Trophoblast cell (in vitro differentiated cells and primary cell): ENCODE data around the gene NPAS1. TPM values are rescaled to one million over a fixed set of nuclear protein-coding genes. Genes with fewer than 3 reads are reported as not detected.

Experiments used
- DNase-seq, 2 donors: peaks; one replicate each; pipeline ENCODE4 v3.0.0-alpha.2; 2016
- H2AFZ ChIP-seq: 2 replicates; pipeline ENCODE4 v1.6.1; 2013; ENCODE audit warnings: low read length, moderate library complexity, mild to moderate bottlenecking; ENCODE audit not compliant: insufficient read depth, poor library complexity
- H2AK5ac ChIP-seq: 2 replicates; pipeline ENCODE4 v1.6.1; 2013; ENCODE audit warnings: mild to moderate bottlenecking, low read length
- H2BK120ac ChIP-seq: 2 replicates; pipeline ENCODE4 v1.6.1; 2013; ENCODE audit warnings: low read length, mild to moderate bottlenecking, moderate library complexity; ENCODE audit not compliant: insufficient read depth, poor library complexity
- H2BK12ac ChIP-seq: 2 replicates; pipeline ENCODE4 v1.6.1; 2013; ENCODE audit warnings: mild to moderate bottlenecking, low read length, moderate library complexity
- H2BK5ac ChIP-seq: 2 replicates; pipeline ENCODE4 v1.6.1; 2013; ENCODE audit warnings: low read length, low read depth, moderate library complexity, mild to moderate bottlenecking; ENCODE audit not compliant: poor library complexity
- H3K14ac ChIP-seq: 2 replicates; pipeline ENCODE4 v1.6.1; 2013; ENCODE audit warnings: mild to moderate bottlenecking, low read length
- H3K18ac ChIP-seq: 2 replicates; pipeline ENCODE4 v1.6.1; 2013; ENCODE audit warnings: mild to moderate bottlenecking, low read length
- H3K23ac ChIP-seq: 2 replicates; pipeline ENCODE4 v1.6.1; 2013; ENCODE audit warnings: low read length
- H3K27ac ChIP-seq: 2 replicates; pipeline ENCODE4 v1.5.1; 2013; ENCODE audit warnings: low read depth, mild to moderate bottlenecking, inconsistent platforms, low read length, moderate library complexity
- H3K27me3 ChIP-seq: 2 replicates; pipeline ENCODE4 v1.6.1; 2013; ENCODE audit warnings: inconsistent platforms, mild to moderate bottlenecking, low read length, moderate library complexity; ENCODE audit not compliant: insufficient read depth
- H3K36me3 ChIP-seq, 2 experiments: 1 replicate in 1 of 2; 2 replicates in 1 of 2; pipeline ENCODE4 v1.6.1; 2013; ENCODE audit warnings: low read length in 2 of 2, mild to moderate bottlenecking in 2 of 2, moderate library complexity in 1 of 2; ENCODE audit not compliant: insufficient read depth in 2 of 2, control insufficient read depth in 1 of 2
- H3K4ac ChIP-seq: 2 replicates; pipeline ENCODE4 v1.6.1; 2013; ENCODE audit warnings: low read depth, mild to moderate bottlenecking, low read length, moderate library complexity
- H3K4me1 ChIP-seq, 2 experiments: 1 replicate in 1 of 2; 2 replicates in 1 of 2; pipeline ENCODE4 v1.6.1; 2013; ENCODE audit warnings: low read length in 2 of 2, mild to moderate bottlenecking in 2 of 2, moderate library complexity in 1 of 2; ENCODE audit not compliant: insufficient read depth in 2 of 2, control insufficient read depth in 1 of 2
- H3K4me2 ChIP-seq: 2 replicates; pipeline ENCODE4 v1.6.1; 2013; ENCODE audit warnings: inconsistent platforms, mild to moderate bottlenecking, low read length, moderate library complexity
- H3K4me3 ChIP-seq: 2 replicates; pipeline ENCODE4 v1.5.1; 2013; ENCODE audit warnings: mild to moderate bottlenecking, low read depth, low read length, inconsistent platforms
- H3K79me1 ChIP-seq: one replicate; pipeline ENCODE4 v1.6.1; 2013; ENCODE audit warnings: low read length
- H3K79me2 ChIP-seq: 2 replicates; pipeline ENCODE4 v1.6.1; 2013; ENCODE audit warnings: low read length, mild to moderate bottlenecking; ENCODE audit not compliant: control insufficient read depth, insufficient read depth, poor library complexity
- H3K9ac ChIP-seq: 2 replicates; pipeline ENCODE4 v1.6.1; 2013; ENCODE audit warnings: mild to moderate bottlenecking, low read length
- H3K9me3 ChIP-seq: 2 replicates; pipeline ENCODE4 v1.6.1; 2013; ENCODE audit warnings: low read depth, mild to moderate bottlenecking, control low read depth, inconsistent platforms, low read length; ENCODE audit not compliant: insufficient read depth
- H4K12ac ChIP-seq: 2 replicates; pipeline ENCODE4 v1.6.1; 2013; ENCODE audit warnings: low read depth, mild to moderate bottlenecking, low read length, moderate library complexity
- H4K8ac ChIP-seq: 2 replicates; pipeline ENCODE4 v1.6.1; 2013; ENCODE audit warnings: low read depth, mild to moderate bottlenecking, low read length, moderate library complexity
- H4K91ac ChIP-seq: one replicate; pipeline ENCODE4 v1.6.1; 2013; ENCODE audit warnings: low read depth, mild to moderate bottlenecking, low read length, moderate library complexity
- WGBS: extraction: QIAGEN DNeasy Blood & Tissue Kit; methylation state at CpG from one replicate; pipeline ENCODE4 v1.1.7; 2013; ENCODE audit warnings: missing lambda C conversion rate; ENCODE audit not compliant: insufficient read length, insufficient coverage; ENCODE audit errors: extremely low coverage; 5-methylcytosine and 5-hydroxymethylcytosine counted together
- polyA plus RNA-seq: library from polyadenylated mRNA; stranded (reverse); fragments of 200-250 nt; gene quantifications from 2 replicates; pipeline ENCODE4 v1.2.3, GENCODE V29; 2013

The NPAS1 gene, protein sequence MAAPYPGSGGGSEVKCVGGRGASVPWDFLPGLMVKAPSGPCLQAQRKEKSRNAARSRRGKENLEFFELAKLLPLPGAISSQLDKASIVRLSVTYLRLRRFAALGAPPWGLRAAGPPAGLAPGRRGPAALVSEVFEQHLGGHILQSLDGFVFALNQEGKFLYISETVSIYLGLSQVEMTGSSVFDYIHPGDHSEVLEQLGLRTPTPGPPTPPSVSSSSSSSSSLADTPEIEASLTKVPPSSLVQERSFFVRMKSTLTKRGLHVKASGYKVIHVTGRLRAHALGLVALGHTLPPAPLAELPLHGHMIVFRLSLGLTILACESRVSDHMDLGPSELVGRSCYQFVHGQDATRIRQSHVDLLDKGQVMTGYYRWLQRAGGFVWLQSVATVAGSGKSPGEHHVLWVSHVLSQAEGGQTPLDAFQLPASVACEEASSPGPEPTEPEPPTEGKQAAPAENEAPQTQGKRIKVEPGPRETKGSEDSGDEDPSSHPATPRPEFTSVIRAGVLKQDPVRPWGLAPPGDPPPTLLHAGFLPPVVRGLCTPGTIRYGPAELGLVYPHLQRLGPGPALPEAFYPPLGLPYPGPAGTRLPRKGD
- 0.43 and 0.53 TPM in 2 replicates for polyA plus RNA-seq

DNA sequence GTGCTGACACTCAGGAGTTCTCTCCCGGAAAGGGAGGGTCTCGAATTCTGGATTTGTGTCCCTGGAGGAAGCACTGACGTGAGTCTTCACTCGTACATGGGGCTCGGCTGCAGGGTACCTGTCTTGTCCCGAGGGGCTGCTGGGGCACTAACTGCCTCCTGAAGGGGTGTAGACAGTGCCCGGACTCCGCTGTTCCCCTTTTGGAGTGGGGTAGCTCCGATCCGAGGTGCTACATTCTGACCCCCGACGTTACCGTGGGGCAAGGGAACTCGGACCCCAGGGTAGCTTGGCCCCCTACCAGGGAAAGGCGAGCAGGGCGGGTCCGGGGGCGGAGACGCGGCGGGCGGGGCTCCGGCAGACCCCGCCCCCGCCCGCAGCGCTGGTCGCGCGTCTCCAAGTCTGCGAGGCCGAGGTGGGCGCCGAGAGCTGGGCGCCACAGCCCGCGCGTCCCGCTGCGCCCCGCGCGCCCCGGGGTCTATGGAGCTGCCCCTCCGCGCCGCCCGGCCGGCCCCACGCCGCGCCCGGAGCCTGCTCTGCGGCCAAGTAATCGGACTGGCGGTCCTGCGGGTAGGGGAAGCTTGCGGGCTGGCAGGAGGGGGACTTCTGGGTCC is at the start of gene NPAS1:
NPAS1 (plus strand) TSS at position 407 of the 611 bp plus-strand sequence. CDS start 1,211 bp downstream, outside the sequence.
- peak in 1 of 2 donors; percentile 16 for DNase-seq
- H3K4me2 ChIP-seq, result peak within 1 kb of the TSS; percentile 75
- H3K36me3 ChIP-seq, result no peaks in the 10 kb centered on the region
- no peaks in the 10 kb centered on the region for H3K79me2 ChIP-seq
- no peak within 1 kb of the TSS for H4K12ac ChIP-seq
- peak within 1 kb of the TSS; percentile 13 for H2AFZ ChIP-seq
- WGBS, result no CpG with 5 or more reads among the region's 58 CpGs
- H3K4me3 ChIP-seq, result peak within 1 kb of the TSS; percentile 42
- no peak within 1 kb of the TSS for H2BK5ac ChIP-seq
- H3K14ac ChIP-seq, result no peak within 1 kb of the TSS
- H2AK5ac ChIP-seq, result no peak within 1 kb of the TSS
- no peak within 1 kb of the TSS for H3K27ac ChIP-seq
- H3K27me3 ChIP-seq, result peaks cover 46% of the 10 kb centered on the region
- no peaks in the 10 kb centered on the region for H3K79me1 ChIP-seq
- no peak within 1 kb of the TSS for H3K4ac ChIP-seq
- no peak within 1 kb of the TSS for H4K8ac ChIP-seq
- H2BK12ac ChIP-seq, result no peak within 1 kb of the TSS
- H3K4me1 ChIP-seq, result peaks cover 5 to 15% of the 10 kb centered on the region in 2 experiments
- H3K9ac ChIP-seq, result no peak within 1 kb of the TSS
- no peaks in the 10 kb centered on the region for H3K9me3 ChIP-seq
- H2BK120ac ChIP-seq, result peak within 1 kb of the TSS; percentile 30
- H3K18ac ChIP-seq, result no peak within 1 kb of the TSS
- H4K91ac ChIP-seq, result no peak within 1 kb of the TSS
- no peak within 1 kb of the TSS for H3K23ac ChIP-seq

DNA sequence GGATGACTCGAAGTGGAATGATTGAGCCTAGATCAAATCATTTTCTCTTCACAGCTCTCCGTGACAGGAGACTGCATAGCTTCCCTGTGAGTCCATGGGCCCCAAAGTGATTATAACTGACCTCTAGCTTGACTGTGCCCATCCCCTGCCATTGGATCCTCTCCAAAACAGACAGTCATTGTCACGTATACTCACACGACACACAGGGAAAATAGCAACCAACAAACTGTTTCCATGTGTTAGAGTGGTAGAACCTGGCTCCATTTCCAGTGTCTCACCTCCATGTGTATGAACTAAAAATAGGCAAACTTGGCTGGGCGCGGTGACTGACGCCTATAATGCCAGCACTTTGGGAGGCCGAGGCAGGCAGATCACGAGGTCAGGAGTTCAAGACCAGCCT is 48.8 kb upstream of the NPAS1 start:
- no peak overlapping the region for H2BK12ac ChIP-seq
- no peak overlapping the region for H2BK120ac ChIP-seq
- H3K79me1 ChIP-seq, result peaks cover 5% of the 10 kb centered on the region
- H3K9me3 ChIP-seq, result no peaks in the 10 kb centered on the region
- no CpG with 5 or more reads among the region's 9 CpGs for WGBS
- no peak overlapping the region for H4K12ac ChIP-seq
- H2AK5ac ChIP-seq, result no peak overlapping the region
- no peak overlapping the region for H3K4me3 ChIP-seq
- no peak overlapping the region for H2BK5ac ChIP-seq
- H3K4me1 ChIP-seq, result peaks cover 4 to 5% of the 10 kb centered on the region in 2 experiments
- no peak overlapping the region for H3K18ac ChIP-seq
- no peak overlapping the region for H3K9ac ChIP-seq
- H3K23ac ChIP-seq, result no peak overlapping the region
- no peak overlapping the region for H3K4me2 ChIP-seq
- no peak overlapping the region for H3K27ac ChIP-seq
- H4K8ac ChIP-seq, result no peak overlapping the region
- no peak overlapping the region for H2AFZ ChIP-seq
- H3K36me3 ChIP-seq, result peaks cover 2 to 4% of the 10 kb centered on the region in 2 experiments
- H3K14ac ChIP-seq, result no peak overlapping the region
- H3K27me3 ChIP-seq, result no peaks in the 10 kb centered on the region
- no peak for DNase-seq
- H4K91ac ChIP-seq, result no peak overlapping the region
- no peaks in the 10 kb centered on the region for H3K79me2 ChIP-seq
- no peak overlapping the region for H3K4ac ChIP-seq

DNA sequence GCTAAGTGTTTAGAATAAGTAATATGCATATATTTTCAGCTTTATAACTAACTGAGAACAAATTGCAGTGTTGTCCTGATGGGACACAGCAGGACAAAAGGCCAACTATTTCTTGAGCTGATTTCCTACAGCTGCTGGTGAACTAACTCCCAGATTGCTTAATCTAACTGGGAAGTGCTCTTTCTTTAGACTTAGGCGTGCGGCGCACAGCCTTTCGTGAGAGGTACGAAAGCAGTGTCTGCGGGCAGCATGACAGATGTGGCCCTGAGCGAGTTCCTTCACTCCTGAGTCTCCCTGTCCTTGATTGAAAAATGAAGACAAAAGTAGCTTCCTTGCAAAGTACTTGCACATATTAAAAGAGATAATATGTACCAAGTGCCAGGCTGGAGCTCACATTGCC is 47.3 kb upstream of the NPAS1 start:
- Histone ChIP-seq H2AFZ (no peak overlapping the region), H3K27me3 (no peaks in the 10 kb centered on the region), H3K4me3 (no peak overlapping the region), H3K36me3 (peaks cover 2% of the 10 kb centered on the region in 2 experiments), H3K9me3 (no peaks in the 10 kb centered on the region), H3K18ac (no peak overlapping the region), H2AK5ac (no peak overlapping the region), H4K8ac (no peak overlapping the region), H3K79me1 (peaks cover 12% of the 10 kb centered on the region), H4K12ac (no peak overlapping the region), H2BK12ac (no peak overlapping the region), H3K14ac (no peak overlapping the region), H3K79me2 (no peaks in the 10 kb centered on the region), H2BK120ac (no peak overlapping the region), H3K4me2 (no peak overlapping the region), H3K4me1 (peaks cover 13 to 16% of the 10 kb centered on the region in 2 experiments), H3K27ac (no peak overlapping the region), H2BK5ac (no peak overlapping the region), H4K91ac (no peak overlapping the region), H3K9ac (no peak overlapping the region), H3K23ac (no peak overlapping the region), H3K4ac (no peak overlapping the region)
- no CpG with 5 or more reads among the region's 7 CpGs for WGBS
- DNase-seq, result peak in 1 of 2 donors; percentile 10

DNA sequence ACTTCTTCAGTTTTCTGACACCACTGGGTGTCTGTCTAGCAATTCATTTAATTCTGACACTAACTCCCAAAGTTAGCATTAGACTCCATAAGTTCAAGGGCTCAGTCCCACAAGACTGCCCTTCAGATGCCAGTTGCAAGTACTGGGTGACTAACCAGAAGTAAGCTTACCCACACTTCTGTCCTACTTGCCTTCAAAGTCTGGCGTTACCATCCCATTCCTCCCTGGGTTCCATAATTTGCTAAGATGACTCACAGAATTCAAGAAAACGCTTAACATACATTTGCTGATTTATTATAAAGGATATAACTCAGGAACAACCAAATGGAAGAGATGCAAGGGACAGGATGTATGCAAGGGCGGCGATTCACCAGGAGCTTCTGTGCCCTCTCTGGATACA is 45.5 kb upstream of the NPAS1 start:
- no peak overlapping the region for H2AK5ac ChIP-seq
- H3K18ac ChIP-seq, result no peak overlapping the region
- peak overlapping the region; percentile 9 for H3K4ac ChIP-seq
- H4K8ac ChIP-seq, result no peak overlapping the region
- no peaks in the 10 kb centered on the region for H3K79me2 ChIP-seq
- H2BK120ac ChIP-seq, result no peak overlapping the region
- H3K36me3 ChIP-seq, result peaks cover 2% of the 10 kb centered on the region in 2 experiments
- no peak overlapping the region for H4K91ac ChIP-seq
- H3K27me3 ChIP-seq, result no peaks in the 10 kb centered on the region
- H3K23ac ChIP-seq, result no peak overlapping the region
- DNase-seq, result no peak
- no peak overlapping the region for H2BK12ac ChIP-seq
- H3K14ac ChIP-seq, result no peak overlapping the region
- no peak overlapping the region for H3K9ac ChIP-seq
- H3K4me3 ChIP-seq, result no peak overlapping the region
- peaks cover 20% of the 10 kb centered on the region for H3K79me1 ChIP-seq
- peaks cover 26 to 29% of the 10 kb centered on the region in 2 experiments for H3K4me1 ChIP-seq
- no peak overlapping the region for H3K4me2 ChIP-seq
- peaks cover 3% of the 10 kb centered on the region for H3K9me3 ChIP-seq
- no peak overlapping the region for H2BK5ac ChIP-seq
- H2AFZ ChIP-seq, result no peak overlapping the region
- WGBS, result no CpG with 5 or more reads among the region's 4 CpGs
- peak overlapping the region; percentile 7 for H3K27ac ChIP-seq
- no peak overlapping the region for H4K12ac ChIP-seq
